Measurements from ENCODE around the gene UCK2.

- TF ChIP-seq RAD21 (IDR thresholded peaks at IDR 0.05; ENCODE audit: low read depth) (no peak), POLR2A (IDR thresholded peaks at IDR 0.05; ENCODE audit: borderline replicate concordance, extremely low read depth, insufficient read depth, insufficient read length) (no peak), JUND (IDR thresholded peaks at IDR 0.05) (no peak), SP1 (IDR thresholded peaks at IDR 0.05; ENCODE audit: low read depth) (no peak), CTCF (IDR thresholded peaks at IDR 0.05 in 2 of 3, conservative IDR thresholded peaks at IDR 0.05 in 1 of 3; ENCODE audit: borderline replicate concordance in 1 of 3, insufficient read depth in 1 of 3, low read depth in 2 of 3, low read length in 2 of 3) (no peak), ZBTB33 (IDR thresholded peaks at IDR 0.05; ENCODE audit: extremely low read depth, insufficient replicate concordance, low read length) (no peak), REST (IDR thresholded peaks at IDR 0.05; ENCODE audit: low read depth) (no peak), ZNF274 (IDR thresholded peaks at IDR 0.05; ENCODE audit: low read depth, low read length) (no peak), EZH2 (IDR thresholded peaks at IDR 0.05) (no peak), POLR2AphosphoS5 (IDR thresholded peaks at IDR 0.05; ENCODE audit: low read depth, low read length) (no peak), ZFX (IDR thresholded peaks at IDR 0.05) (no peak)
These were observed 114.6 kb downstream of the UCK2 start for GRCh38 chr1:165942062-165942461.

All from HCT116 (cell line).